WTC11 (cell line): ENCODE data around the gene SYNE3. TPM values are rescaled to one million over a fixed set of nuclear protein-coding genes. Genes with fewer than 3 reads are reported as not detected.

Source experiments
- ATAC-seq: fragments of 200-7000 bp; cut with Tn5 transposase; 2 replicates; pipeline ENCODE4 v1.10.0; 2021; ENCODE audit warnings: mild to moderate bottlenecking, moderate library complexity
- CTCF ChIA-PET: fragments of 300-600 bp; sonication (Branson Sonifier 250); formaldehyde crosslinking; loops from one replicate; lab custom pipeline; 2021; ENCODE audit warnings: antibody characterized with exemption; lab: Charles Lee
- POLR2A ChIA-PET: fragments of 350-600 bp; sonication (Branson Sonifier 250); formaldehyde crosslinking; loops from one replicate; lab custom pipeline; 2021; ENCODE audit warnings: antibody characterized with exemption; lab: Charles Lee
- DNase-seq: peaks from one replicate; pipeline ENCODE4 v3.0.0; 2021; ENCODE audit warnings: low spot score
- H3K27ac Mint-ChIP-seq: 2 replicates; pipeline ENCODE4 v1.8.0; 2021; ENCODE audit warnings: mixed read lengths
- H3K27me3 Mint-ChIP-seq: 2 replicates; pipeline ENCODE4 v1.8.0; 2021; ENCODE audit warnings: low read depth, mild to moderate bottlenecking, moderate library complexity, mixed read lengths
- H3K36me3 Mint-ChIP-seq: 2 replicates; pipeline ENCODE4 v1.8.0; 2021; ENCODE audit warnings: mixed read lengths
- H3K4me1 Mint-ChIP-seq: 2 replicates; pipeline ENCODE4 v1.8.0; 2022; ENCODE audit warnings: mixed read lengths
- H3K4me3 Mint-ChIP-seq: 2 replicates; pipeline ENCODE4 v1.8.0; 2021; ENCODE audit warnings: mild to moderate bottlenecking, moderate library complexity, mixed read lengths
- H3K9me3 Mint-ChIP-seq: 2 replicates; pipeline ENCODE4 v1.8.0; 2021; ENCODE audit warnings: mixed read lengths
- ATF1 ChIP-seq: sonication (generic); formaldehyde crosslinking; IDR thresholded peaks from 2 replicates; pipeline ENCODE4 v1.8.1; 2023; ENCODE audit warnings: mild to moderate bottlenecking, moderate library complexity, missing genetic modification reagents
- CBFB ChIP-seq: sonication (generic); formaldehyde crosslinking; IDR thresholded peaks from 2 replicates; pipeline ENCODE4 v1.8.1; 2022; ENCODE audit warnings: mild to moderate bottlenecking, low read depth, missing genetic modification reagents
- CREB1 ChIP-seq: sonication (generic); formaldehyde crosslinking; IDR thresholded peaks from 2 replicates; pipeline ENCODE4 v1.8.0; 2023; ENCODE audit warnings: mild to moderate bottlenecking, missing genetic modification reagents
- CREM ChIP-seq: sonication (generic); formaldehyde crosslinking; IDR thresholded peaks from 2 replicates; pipeline ENCODE4 v1.8.1; 2022; ENCODE audit warnings: mild to moderate bottlenecking, missing genetic modification reagents, moderate library complexity
- EMX1 ChIP-seq: fragments of 250-450 bp; sonication (Bioruptor Pico); IDR thresholded peaks from 2 replicates; pipeline ENCODE4 v1.8.0; 2021; ENCODE audit warnings: mild to moderate bottlenecking
- FOXJ3 ChIP-seq: sonication (generic); formaldehyde crosslinking; IDR thresholded peaks from 2 replicates; pipeline ENCODE4 v1.9.0; 2021; ENCODE audit warnings: missing genetic modification reagents, mild to moderate bottlenecking, borderline replicate concordance
- FOXK1 ChIP-seq: sonication (generic); formaldehyde crosslinking; IDR thresholded peaks from 2 replicates; pipeline ENCODE4 v1.8.0; 2022; ENCODE audit warnings: mild to moderate bottlenecking, moderate library complexity, missing genetic modification reagents
- GTF2I ChIP-seq: fragments of 250-450 bp; sonication (Bioruptor Pico); conservative IDR thresholded peaks from 2 replicates; pipeline ENCODE4 v1.4.0; 2021; ENCODE audit warnings: mild to moderate bottlenecking
- IRF2 ChIP-seq: sonication (generic); formaldehyde crosslinking; IDR thresholded peaks from 2 replicates; pipeline ENCODE4 v1.8.0; 2022; ENCODE audit warnings: low read depth, missing genetic modification reagents, borderline replicate concordance
- JAZF1 ChIP-seq: fragments of 250-450 bp; sonication (Bioruptor Pico); IDR thresholded peaks from 2 replicates; pipeline ENCODE4 v1.9.0; 2021; ENCODE audit warnings: moderate library complexity, mild to moderate bottlenecking, inconsistent platforms
- KAT7 ChIP-seq: sonication (generic); formaldehyde crosslinking; IDR thresholded peaks from 2 replicates; pipeline ENCODE4 v1.8.1; 2023; ENCODE audit warnings: missing genetic modification reagents, mild to moderate bottlenecking, borderline replicate concordance
- MYBL2 ChIP-seq: sonication (generic); formaldehyde crosslinking; IDR thresholded peaks from 2 replicates; pipeline ENCODE4 v1.8.1; 2023; ENCODE audit warnings: mild to moderate bottlenecking, moderate library complexity, missing genetic modification reagents
- NR2C2 ChIP-seq: sonication (generic); formaldehyde crosslinking; IDR thresholded peaks from 2 replicates; pipeline ENCODE4 v1.8.0; 2022; ENCODE audit warnings: mild to moderate bottlenecking, missing genetic modification reagents
- RORB ChIP-seq: fragments of 250-450 bp; sonication (Bioruptor Pico); IDR thresholded peaks from 2 replicates; pipeline ENCODE4 v1.9.0; 2021; ENCODE audit warnings: mild to moderate bottlenecking
- SMAD3 ChIP-seq: sonication (generic); formaldehyde crosslinking; IDR thresholded peaks from 2 replicates; pipeline ENCODE4 v1.8.0; 2022; ENCODE audit warnings: missing genetic modification reagents, mild to moderate bottlenecking, borderline replicate concordance
- SMAD4 ChIP-seq: sonication (generic); formaldehyde crosslinking; IDR thresholded peaks from 2 replicates; pipeline ENCODE4 v1.8.0; 2022; ENCODE audit warnings: mild to moderate bottlenecking, missing genetic modification reagents
- SP1 ChIP-seq: sonication (generic); formaldehyde crosslinking; conservative IDR thresholded peaks from 2 replicates; pipeline ENCODE4 v1.8.1; 2022; ENCODE audit warnings: missing genetic modification reagents
- TEAD1 ChIP-seq: sonication (generic); formaldehyde crosslinking; IDR thresholded peaks from 2 replicates; pipeline ENCODE4 v1.8.0; 2022; ENCODE audit warnings: mild to moderate bottlenecking, missing genetic modification reagents
- TEAD4 ChIP-seq: sonication (generic); formaldehyde crosslinking; IDR thresholded peaks from 2 replicates; pipeline ENCODE4 v1.8.0; 2022; ENCODE audit warnings: mild to moderate bottlenecking, missing genetic modification reagents
- ZNF232 ChIP-seq: sonication (generic); formaldehyde crosslinking; IDR thresholded peaks from 2 replicates; pipeline ENCODE4 v1.8.0; 2022; ENCODE audit warnings: mild to moderate bottlenecking, missing genetic modification reagents
- total RNA-seq: library from RNA; stranded (reverse); gene quantifications from 3 replicates; pipeline ENCODE4 v1.2.3, GENCODE V29; 2021
- TF ChIP-seq, protein P1 (sequence below): fragments of 250-450 bp; sonication (Bioruptor Pico); IDR thresholded peaks from 2 replicates; pipeline ENCODE4 v1.8.0; 2021; ENCODE audit warnings: mild to moderate bottlenecking
- TF ChIP-seq, protein P2 (sequence below): sonication (generic); formaldehyde crosslinking; IDR thresholded peaks from 2 replicates; pipeline ENCODE4 v1.8.1; 2022; ENCODE audit warnings: mild to moderate bottlenecking, missing genetic modification reagents, moderate library complexity, borderline replicate concordance
- TF ChIP-seq, protein P3 (sequence below): sonication (generic); formaldehyde crosslinking; IDR thresholded peaks from 2 replicates; pipeline ENCODE4 v1.8.1; 2023; ENCODE audit warnings: mild to moderate bottlenecking, missing genetic modification reagents, moderate library complexity
- TF ChIP-seq, protein P4 (sequence below): sonication (generic); formaldehyde crosslinking; IDR thresholded peaks from 2 replicates; pipeline ENCODE4 v1.8.0; 2022; ENCODE audit warnings: mild to moderate bottlenecking, missing genetic modification reagents
- TF ChIP-seq, protein P5 (sequence below): fragments of 250-450 bp; sonication (Bioruptor Pico); IDR thresholded peaks from 2 replicates; pipeline ENCODE4 v2.1.2; 2022; ENCODE audit warnings: mild to moderate bottlenecking, moderate library complexity
- TF ChIP-seq, protein P6 (sequence below): sonication (generic); formaldehyde crosslinking; IDR thresholded peaks from 2 replicates; pipeline ENCODE4 v1.8.0; 2023; ENCODE audit warnings: missing genetic modification reagents
- TF ChIP-seq, protein P7 (sequence below): sonication (generic); formaldehyde crosslinking; IDR thresholded peaks from 2 replicates; pipeline ENCODE4 v1.8.1; 2023; ENCODE audit warnings: mild to moderate bottlenecking, missing genetic modification reagents, moderate library complexity

SYNE3 gene
- total RNA-seq, 1 experiment from 2014 or later: 0.24 TPM

DNA sequence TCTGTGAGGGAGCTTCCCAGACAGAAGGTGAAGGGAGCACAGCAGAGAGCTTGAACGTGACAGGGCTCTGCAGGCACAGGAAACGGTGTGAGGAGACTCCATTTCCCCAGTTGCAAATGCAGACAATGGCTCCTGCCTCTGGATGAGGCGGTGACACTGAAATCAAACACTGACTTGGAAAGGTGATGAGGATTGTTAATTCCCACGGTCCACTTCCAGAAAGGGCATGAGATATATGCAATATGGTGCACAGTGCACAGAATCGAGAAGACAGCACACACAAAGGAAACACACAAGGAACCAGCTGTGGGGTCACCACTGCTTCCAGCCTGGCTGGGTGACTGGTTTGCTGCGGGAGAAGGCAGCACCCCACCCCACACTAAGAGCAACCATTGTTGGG lies 42.0 kb downstream of the SYNE3 start:
- TF ChIP-seq TEAD4 (no peak), ATF1 (CRISPR knock-in tag) (no peak), EMX1 (no peak), MYBL2 (CRISPR knock-in tag) (no peak), RORB (CRISPR knock-in tag) (no peak), JAZF1 (CRISPR knock-in tag) (no peak), TEAD1 (no peak), CREB1 (CRISPR knock-in tag) (no peak), CREM (CRISPR knock-in tag) (no peak), SMAD3 (no peak), SP1 (CRISPR knock-in tag) (no peak), FOXK1 (CRISPR knock-in tag) (no peak), FOXJ3 (CRISPR knock-in tag) (no peak), GTF2I (CRISPR knock-in tag) (no peak), KAT7 (CRISPR knock-in tag) (no peak), SMAD4 (CRISPR knock-in tag) (no peak)
- TF ChIP-seq, protein P1, sequence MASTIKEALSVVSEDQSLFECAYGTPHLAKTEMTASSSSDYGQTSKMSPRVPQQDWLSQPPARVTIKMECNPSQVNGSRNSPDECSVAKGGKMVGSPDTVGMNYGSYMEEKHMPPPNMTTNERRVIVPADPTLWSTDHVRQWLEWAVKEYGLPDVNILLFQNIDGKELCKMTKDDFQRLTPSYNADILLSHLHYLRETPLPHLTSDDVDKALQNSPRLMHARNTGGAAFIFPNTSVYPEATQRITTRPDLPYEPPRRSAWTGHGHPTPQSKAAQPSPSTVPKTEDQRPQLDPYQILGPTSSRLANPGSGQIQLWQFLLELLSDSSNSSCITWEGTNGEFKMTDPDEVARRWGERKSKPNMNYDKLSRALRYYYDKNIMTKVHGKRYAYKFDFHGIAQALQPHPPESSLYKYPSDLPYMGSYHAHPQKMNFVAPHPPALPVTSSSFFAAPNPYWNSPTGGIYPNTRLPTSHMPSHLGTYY (CRISPR knock-in tag): no peak
- TF ChIP-seq, protein P2, sequence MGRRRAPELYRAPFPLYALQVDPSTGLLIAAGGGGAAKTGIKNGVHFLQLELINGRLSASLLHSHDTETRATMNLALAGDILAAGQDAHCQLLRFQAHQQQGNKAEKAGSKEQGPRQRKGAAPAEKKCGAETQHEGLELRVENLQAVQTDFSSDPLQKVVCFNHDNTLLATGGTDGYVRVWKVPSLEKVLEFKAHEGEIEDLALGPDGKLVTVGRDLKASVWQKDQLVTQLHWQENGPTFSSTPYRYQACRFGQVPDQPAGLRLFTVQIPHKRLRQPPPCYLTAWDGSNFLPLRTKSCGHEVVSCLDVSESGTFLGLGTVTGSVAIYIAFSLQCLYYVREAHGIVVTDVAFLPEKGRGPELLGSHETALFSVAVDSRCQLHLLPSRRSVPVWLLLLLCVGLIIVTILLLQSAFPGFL: no peak
- TF ChIP-seq, protein P3, sequence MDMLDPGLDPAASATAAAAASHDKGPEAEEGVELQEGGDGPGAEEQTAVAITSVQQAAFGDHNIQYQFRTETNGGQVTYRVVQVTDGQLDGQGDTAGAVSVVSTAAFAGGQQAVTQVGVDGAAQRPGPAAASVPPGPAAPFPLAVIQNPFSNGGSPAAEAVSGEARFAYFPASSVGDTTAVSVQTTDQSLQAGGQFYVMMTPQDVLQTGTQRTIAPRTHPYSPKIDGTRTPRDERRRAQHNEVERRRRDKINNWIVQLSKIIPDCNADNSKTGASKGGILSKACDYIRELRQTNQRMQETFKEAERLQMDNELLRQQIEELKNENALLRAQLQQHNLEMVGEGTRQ (CRISPR knock-in tag): no peak
- TF ChIP-seq, protein P4, sequence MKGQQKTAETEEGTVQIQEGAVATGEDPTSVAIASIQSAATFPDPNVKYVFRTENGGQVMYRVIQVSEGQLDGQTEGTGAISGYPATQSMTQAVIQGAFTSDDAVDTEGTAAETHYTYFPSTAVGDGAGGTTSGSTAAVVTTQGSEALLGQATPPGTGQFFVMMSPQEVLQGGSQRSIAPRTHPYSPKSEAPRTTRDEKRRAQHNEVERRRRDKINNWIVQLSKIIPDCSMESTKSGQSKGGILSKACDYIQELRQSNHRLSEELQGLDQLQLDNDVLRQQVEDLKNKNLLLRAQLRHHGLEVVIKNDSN (CRISPR knock-in tag): no peak
- Mint-ChIP-seq H3K27ac (no peak overlapping the region), H3K36me3 (no peaks in the 10 kb centered on the region), H3K4me3 (no peak overlapping the region), H3K27me3 (no peaks in the 10 kb centered on the region; the same call in 1 of the 2 replicates), H3K9me3 (no peaks in the 10 kb centered on the region), H3K4me1 (no peaks in the 10 kb centered on the region)
- DNase-seq (no peak), ATAC-seq (no peak)
- CTCF ChIA-PET: interaction anchor here (1.3 kb wide), 1 partner anchor 22 kb away, joined by 8 read pairs; no protein-coding TSS in a partner anchor
- POLR2A ChIA-PET: no interaction called here

DNA sequence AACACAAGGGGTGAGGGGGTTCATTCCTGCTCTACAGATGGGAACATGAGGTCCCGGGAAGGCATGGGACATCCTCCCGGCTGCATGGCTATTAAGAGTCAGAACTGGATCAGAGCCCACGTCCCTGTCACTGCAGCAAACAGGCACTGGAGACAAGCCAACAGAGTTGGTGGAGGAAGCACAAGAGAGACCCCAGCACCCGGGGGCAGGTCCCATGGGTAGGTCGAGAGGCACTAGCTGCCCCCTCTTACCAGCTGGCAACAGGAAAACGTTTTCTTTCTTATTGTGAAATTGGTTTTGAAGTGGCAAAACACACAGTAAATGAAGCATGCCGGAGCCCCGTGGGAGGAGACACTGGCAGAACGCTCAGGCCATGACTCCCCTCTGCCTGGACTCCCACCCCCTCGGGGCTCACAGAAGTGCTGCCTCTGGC lies 43.6 kb downstream of the SYNE3 start:
- no peak overlapping the region for H3K4me3 Mint-ChIP-seq
- no peaks in the 10 kb centered on the region for H3K4me1 Mint-ChIP-seq
- CTCF ChIA-PET: interaction anchor here (0.7 to 2.6 kb wide), 3 partner anchors 20 to 54 kb away, joined by 3 to 8 read pairs (median 3); no protein-coding TSS in a partner anchor
- no peak overlapping the region for H3K27ac Mint-ChIP-seq
- no peak for DNase-seq
- no peaks in the 10 kb centered on the region for H3K36me3 Mint-ChIP-seq
- no peak for ATAC-seq
- POLR2A ChIA-PET: no interaction called here
- H3K27me3 Mint-ChIP-seq: no peaks in the 10 kb centered on the region; the same call in 1 of the 2 replicates
- H3K9me3 Mint-ChIP-seq: no peaks in the 10 kb centered on the region
- no peak for TF ChIP-seq NR2C2 (CRISPR knock-in tag)
- TF ChIP-seq FOXK1 (CRISPR knock-in tag): no peak
- TF ChIP-seq KAT7 (CRISPR knock-in tag): no peak
- TF ChIP-seq SMAD4 (CRISPR knock-in tag): no peak
- TF ChIP-seq, protein P5, sequence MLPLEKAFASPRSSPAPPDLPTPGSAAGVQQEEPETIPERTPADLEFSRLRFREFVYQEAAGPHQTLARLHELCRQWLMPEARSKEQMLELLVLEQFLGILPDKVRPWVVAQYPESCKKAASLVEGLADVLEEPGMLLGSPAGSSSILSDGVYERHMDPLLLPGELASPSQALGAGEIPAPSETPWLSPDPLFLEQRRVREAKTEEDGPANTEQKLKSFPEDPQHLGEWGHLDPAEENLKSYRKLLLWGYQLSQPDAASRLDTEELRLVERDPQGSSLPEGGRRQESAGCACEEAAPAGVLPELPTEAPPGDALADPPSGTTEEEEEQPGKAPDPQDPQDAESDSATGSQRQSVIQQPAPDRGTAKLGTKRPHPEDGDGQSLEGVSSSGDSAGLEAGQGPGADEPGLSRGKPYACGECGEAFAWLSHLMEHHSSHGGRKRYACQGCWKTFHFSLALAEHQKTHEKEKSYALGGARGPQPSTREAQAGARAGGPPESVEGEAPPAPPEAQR (CRISPR knock-in tag): no peak
- no peak for TF ChIP-seq ZNF232 (CRISPR knock-in tag)
- TF ChIP-seq, protein P1 (CRISPR knock-in tag): no peak
- TF ChIP-seq CBFB: no peak
- TF ChIP-seq FOXJ3 (CRISPR knock-in tag): no peak
- TF ChIP-seq, protein P3 (CRISPR knock-in tag): no peak
- no peak for TF ChIP-seq IRF2 (CRISPR knock-in tag)
- no peak for TF ChIP-seq TEAD4
- TF ChIP-seq, protein P6, sequence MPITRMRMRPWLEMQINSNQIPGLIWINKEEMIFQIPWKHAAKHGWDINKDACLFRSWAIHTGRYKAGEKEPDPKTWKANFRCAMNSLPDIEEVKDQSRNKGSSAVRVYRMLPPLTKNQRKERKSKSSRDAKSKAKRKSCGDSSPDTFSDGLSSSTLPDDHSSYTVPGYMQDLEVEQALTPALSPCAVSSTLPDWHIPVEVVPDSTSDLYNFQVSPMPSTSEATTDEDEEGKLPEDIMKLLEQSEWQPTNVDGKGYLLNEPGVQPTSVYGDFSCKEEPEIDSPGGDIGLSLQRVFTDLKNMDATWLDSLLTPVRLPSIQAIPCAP (CRISPR knock-in tag): no peak
- TF ChIP-seq, protein P7, sequence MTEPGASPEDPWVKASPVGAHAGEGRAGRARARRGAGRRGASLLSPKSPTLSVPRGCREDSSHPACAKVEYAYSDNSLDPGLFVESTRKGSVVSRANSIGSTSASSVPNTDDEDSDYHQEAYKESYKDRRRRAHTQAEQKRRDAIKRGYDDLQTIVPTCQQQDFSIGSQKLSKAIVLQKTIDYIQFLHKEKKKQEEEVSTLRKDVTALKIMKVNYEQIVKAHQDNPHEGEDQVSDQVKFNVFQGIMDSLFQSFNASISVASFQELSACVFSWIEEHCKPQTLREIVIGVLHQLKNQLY (CRISPR knock-in tag): no peak
